HG03097 (cell line): ENCODE results near the gene NPAS3.

Source experiments
- ATAC-seq: cut with Tn5 transposase; IDR thresholded peaks from one replicate; pipeline ENCODE4 v1.9.1; 2021; ENCODE audit not compliant: unreplicated experiment, low FRiP score

The NPAS3 gene

DNA sequence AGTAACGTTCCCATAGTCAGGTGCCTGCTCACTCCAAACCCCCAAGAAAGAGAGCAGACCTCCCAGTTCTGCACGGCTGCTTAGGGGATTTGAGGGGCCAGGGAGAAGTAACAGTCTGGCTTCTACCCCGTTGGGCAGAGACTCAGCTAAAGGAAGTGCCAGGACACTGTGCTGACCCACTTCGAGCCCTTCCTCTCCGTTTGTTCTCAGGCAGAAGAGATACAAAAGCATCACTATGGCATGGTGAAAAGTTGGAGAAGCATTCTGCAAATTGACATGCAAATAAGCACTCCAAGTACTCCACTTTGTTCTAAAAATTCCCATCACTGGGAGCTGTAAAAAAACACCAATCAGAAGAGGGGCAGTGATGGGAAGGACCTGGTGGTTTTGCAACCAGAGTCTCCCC, 773.1 kb downstream of the NPAS3 start:
- no peak for ATAC-seq

DNA sequence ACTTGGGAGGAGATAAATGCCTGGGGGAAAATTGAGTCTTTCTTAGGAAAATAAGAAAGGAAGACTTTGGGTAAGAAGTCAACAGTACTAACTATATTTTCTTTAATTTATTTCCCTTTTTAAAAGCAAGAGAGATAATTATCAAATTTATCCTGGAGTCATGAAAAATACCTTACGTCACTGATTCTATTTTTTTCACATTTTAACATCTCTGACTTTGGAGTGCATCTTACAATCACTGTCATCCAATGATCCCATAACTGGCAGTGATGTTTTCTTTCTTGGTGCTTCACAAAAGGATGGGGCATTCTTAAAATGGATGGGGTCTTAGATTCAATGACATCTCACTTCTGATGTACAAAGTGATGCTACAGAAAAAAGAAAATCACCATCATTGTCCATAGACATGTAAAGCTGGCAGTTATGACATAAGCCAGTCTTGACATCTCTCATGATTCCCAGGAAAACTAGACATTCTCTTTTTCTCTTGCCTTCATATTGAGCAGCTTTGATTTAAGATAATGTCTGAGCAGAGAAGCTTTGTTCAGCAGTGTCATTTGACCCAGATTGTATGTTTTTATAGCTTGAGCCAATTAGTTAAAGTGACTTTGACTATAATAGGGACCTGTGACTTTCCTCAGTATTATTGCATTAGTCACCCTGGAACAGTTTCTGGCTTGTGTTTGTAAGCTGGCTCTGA, 776.0 kb downstream of the NPAS3 start:
- no peak for ATAC-seq

DNA sequence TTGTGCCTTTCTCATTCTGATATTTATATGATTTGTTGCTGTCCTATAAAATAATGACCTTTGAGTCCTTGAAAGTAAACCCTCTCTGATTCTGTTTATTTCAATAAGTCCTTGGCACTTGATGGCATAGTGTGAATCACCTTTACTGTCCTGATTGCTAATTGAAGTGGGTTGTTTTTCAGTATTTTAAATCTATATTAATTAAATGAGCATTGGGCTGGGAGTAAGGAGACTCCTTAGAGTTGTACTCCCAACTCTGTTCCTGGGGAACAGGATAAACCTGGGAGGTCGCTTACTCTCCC, 776.5 kb downstream of the NPAS3 start:
- no peak for ATAC-seq

DNA sequence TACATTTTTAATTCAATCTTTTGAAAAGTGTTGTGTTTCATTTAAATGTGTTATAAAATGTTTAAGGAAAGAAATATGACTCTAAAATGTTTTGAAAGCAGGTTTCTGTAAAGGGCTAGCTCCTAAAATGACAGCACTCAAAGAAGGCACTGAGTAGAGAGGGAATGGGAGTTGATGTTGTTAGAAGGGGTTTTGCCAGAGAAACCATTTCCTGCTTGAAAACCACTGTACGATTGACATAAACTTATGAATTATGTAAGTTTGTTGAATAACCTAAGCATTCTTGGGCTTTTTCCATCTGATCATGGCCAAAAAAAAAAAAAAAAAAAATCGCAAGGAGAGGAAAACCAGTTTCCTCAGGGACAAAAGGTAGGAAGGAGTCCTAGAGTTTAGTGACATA, 778.2 kb downstream of the NPAS3 start:
- no peak for ATAC-seq

DNA sequence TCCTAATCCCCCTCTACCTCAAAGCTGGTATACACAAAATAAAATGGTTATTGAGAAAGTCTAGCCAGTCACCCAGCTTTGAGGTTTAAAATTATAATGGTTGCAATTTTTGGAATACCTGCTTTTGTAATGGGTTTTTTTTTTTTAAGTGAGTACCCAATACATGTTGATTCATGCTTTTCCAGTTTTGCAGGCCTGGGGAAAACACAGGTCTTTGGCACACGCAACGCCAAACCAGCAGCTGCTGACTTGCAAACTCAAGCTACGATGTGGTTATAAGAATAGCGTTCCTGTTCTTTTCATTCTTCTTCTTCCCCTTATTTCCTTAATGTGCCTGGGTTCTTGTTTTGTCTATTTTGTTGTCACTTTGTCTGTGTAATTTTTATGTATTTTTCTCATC, 779.2 kb downstream of the NPAS3 start:
- no peak for ATAC-seq

DNA sequence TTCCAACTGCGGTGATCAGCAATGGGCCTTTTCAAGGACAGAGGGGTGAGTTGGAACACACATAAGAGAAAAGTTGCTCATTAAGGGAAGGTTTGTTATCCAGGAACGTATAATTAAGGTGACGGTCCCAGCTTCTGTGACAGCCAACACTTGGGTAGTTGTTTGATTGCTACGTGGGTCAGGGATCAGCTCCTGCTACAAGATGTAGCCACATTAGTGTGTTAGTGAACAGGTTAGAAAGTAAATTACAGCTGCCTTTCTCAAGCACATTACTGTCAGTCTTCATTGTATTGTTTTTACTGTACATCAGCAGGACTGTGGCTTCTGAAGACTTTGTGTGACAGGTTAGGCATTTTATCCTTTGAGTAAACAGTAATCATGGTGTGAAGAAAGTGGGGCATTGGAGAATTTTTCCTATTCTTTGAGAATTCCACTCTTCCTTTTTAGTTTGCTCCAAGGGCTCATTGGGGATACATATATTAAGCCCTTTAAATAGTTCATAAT, 781.7 kb downstream of the NPAS3 start:
- ATAC-seq, result no peak

DNA sequence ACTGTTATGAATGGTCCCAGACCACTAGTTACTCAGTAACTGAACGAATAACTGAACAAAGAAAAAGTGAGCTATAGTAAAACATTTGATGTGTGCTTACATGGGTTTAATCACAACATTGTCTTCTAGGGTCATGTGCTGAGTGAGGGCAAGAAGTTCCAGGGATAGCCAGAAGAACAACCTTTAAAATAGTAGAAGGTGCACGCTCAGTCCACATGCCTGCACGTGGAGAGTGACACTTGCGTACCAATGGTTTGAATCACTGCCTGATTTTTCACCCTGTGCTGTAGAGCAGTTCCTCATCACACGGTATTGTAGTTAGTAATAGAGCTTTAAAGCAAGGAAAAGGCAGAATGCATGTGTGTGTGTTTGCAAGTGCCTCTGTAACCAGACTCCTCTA, 788.0 kb downstream of the NPAS3 start:
- ATAC-seq, result no peak

DNA sequence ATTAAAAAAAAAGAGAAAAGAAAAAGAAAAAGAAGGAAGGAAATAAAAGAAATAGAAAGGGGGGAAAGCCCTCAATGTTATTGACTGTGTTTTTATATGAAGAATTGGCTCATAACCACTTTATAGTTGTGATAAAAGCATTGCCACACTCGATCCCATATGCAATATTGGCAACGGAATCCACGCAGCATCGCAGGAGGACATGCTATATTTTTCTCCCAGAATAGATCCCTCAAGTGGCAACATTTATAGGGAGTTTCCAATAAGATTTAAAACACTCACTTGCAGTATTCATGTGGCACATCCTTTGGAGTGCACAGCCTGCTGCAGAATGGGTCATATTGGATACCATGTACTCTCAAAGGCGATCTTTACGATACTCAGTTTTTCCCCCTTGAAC, 788.9 kb downstream of the NPAS3 start:
- no peak for ATAC-seq

DNA sequence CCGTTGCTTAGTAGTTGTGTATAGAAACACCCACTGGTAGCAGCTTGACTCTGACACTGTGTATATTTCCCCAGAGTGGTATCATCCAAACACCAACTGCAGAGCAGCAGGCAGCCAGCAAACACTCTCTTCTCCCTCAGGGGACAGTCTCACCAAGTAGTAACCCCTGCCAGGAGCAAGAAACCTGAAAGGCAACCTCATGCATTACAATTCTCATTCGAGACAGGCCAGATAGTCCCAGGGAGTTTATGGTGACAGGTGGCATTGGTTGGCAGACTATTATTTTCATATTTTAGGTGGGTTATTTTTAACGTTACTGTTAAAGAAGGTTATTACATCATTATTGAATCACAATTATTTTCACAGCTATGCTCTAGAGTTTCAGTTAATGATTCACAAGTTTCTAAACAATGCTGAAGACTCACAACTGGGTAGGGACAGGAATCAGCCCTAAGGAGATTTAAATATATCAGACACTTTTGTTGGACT, 789.4 kb downstream of the NPAS3 start:
- no peak for ATAC-seq

DNA sequence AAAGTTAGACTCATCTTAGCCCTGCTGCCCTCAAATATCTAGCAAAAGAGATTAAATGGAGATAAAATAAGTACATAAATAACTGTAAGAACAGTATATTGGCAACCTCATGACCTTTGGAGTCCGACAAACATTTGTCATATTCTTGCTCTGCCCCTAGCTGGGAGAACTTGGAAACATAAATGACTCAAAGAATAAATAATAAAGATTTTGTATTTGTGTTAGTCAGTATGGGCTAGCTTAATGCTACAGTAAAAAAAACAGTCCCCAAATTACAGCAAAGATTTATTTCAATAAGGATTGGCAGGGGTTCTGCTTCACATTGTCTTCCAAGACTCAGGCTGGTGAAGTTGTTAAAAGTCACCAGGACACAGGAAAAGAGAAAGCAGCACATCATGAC, 791.5 kb downstream of the NPAS3 start:
- no peak for ATAC-seq

DNA sequence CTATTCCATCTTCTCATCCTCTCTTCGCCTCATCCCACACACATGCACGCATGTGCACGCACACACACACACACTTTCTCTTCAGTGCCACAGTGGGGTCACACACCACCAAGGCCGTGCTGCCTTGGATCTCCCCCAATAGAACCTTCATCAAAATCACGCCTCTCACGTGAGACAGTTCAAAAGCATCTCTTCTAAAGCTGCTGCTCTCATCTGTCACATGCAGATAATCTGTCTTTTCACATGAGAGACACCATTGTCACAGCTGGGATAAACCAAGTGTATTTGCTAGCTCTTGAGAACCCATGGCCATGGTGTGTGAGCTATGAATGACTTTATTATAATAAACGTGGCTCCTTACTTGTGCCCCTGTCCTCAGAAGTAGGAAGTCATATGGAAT, 793.5 kb downstream of the NPAS3 start:
- ATAC-seq, result no peak

DNA sequence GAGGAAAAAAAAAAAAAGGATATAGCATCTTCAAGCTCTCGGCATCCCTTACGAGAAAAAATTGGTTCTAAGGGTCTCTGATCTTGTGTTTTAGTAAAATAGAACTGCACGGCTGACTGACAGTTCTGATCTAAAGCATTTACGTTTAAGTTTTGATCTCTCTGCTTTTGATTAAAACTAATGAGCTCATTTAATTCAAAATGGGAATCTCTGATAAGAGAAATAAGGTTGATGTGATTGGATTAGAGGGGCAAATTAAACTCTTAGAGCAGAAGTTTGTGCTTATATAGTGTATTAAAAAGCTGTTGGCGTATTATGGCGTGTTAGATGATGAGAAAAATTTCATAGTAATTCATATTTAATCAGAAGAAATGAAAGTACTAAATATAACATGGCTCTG, 794.6 kb downstream of the NPAS3 start:
- no peak for ATAC-seq

DNA sequence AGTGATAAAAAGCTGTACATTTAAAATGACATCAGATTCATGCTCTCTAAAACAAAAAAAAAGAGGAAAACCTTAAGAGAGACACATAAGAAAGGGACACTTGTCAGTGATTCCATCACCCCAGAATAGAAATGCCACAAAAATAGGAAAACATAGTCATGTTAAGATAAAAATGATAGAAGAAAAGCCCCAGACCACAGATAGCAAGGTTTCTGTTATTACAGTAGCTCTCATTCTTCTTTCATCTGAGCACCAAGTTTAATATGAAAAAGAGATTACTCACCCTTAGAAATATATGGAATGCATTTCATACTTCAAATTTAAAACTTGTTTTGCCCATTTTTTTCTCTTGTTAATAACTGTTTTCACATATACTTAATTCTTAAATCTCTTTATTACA, 795.0 kb downstream of the NPAS3 start:
- ATAC-seq, result no peak

DNA sequence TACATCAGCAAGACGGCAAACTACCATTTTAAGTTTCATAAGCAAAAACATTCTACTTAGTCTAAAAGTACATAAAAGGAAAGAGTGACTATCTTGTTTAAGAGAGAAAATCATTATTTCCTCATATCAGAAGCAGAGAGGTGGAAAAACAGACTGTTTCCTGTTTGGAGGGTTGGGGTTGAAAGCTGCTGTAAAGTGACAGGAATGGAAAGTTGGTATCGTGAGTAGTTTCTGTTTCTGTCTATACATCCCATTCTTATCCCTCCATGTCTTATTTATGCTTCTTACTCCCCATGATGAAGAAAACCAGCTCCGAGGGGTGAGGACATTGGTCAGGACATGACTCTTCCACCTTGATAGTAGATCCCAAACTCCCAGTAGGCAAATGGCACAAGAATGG, 795.7 kb downstream of the NPAS3 start:
- no peak for ATAC-seq

DNA sequence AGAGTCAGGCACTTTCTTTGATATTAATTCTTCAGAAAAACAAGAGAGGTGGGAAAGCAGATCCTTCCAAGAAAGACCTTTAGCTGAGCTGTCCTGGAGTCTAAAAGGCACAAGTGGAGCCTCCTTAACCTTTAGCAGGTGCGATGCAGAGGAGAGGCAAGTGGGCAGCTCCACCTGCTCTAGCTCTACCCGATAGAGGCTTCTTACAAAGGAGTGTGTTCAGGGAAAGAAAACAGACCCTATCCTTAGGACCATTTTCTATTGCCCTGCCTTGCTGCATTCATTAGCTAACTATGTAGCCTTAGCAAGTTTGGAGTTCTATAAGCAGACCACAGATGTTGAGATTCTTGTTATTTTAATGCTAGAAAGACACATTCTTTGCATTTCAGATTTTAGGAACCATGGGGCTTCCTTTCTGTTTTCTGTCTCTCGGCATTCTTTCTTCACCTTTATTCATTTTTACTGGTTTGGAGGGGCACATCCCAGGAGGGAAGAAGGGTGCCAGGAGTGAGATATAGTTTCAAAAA, 797.7 kb downstream of the NPAS3 start:
- ATAC-seq, result no peak

DNA sequence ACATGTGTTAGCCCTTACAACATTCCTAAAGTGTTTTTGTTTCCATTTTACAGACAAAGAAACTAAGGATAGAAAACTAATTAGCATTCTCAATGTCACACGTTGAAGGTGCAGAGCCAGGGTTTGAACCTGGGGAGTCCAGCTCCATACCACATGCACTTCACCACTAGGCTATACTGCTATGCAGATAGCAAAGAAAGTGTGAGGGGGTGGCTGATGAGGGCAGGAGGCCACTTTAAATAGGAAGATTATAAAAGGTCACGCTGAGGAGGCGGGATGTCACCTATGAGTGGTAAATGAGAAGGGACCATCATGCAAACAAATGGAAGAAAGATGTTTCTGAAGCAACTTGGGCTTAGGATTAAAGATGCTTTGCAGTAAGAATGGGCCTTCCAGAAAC, 798.3 kb downstream of the NPAS3 start:
- no peak for ATAC-seq

DNA sequence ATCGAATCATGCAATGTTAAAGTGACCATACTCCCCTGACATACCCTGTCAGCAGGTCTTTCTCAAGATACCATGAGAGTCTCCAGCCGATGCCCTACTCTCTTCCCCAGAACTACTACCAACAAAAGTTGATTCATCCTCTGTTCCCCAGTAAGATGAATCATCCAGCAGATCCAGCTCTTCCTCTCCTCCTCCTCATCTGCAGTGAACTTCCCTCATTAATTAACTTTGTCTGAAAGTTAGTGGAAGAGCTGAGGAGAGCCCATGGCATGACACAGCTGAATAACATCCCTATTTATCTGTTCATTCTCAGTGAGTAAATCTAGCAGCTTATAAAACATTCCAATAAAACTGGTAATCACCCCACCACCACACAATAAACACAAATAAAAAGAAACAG, 798.8 kb downstream of the NPAS3 start:
- no peak for ATAC-seq

DNA sequence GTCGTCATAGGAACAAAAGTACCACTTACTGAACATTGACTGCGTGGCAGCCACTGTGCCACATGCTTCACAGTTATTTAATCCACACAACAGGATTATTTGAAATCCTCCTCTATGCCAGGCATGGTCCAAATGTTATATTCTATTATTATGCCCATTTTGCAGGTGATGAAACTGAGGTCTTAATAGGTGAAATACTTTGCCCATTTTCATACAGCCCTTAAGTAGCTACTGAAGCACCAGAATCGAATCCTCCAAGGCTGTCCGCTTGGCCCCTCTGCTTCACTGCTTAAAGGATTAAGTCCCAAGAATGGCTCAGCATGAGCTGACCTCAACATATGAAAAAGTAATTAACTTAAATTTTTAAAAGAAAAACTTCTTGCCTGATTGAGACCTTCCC, 799.4 kb downstream of the NPAS3 start:
- no peak for ATAC-seq

DNA sequence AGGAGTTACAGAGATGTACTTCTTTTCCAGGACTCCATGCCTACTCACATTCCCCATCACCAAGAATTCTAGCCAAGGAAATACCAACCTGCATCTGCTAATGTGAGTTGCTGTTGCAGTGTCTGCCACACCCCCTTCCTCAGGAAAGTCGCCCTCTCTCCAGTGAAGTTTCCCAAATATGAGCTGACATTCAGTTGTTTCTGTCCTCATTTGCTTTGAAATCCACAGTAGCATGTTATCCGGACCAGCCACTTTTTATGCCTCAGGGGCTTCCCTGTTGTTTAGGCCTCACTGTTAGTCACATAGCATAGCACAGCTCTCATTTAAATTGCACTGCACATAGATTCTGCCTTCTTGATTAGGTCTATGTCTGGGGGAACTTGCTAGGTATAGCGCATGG, 799.8 kb downstream of the NPAS3 start:
- ATAC-seq, result no peak

DNA sequence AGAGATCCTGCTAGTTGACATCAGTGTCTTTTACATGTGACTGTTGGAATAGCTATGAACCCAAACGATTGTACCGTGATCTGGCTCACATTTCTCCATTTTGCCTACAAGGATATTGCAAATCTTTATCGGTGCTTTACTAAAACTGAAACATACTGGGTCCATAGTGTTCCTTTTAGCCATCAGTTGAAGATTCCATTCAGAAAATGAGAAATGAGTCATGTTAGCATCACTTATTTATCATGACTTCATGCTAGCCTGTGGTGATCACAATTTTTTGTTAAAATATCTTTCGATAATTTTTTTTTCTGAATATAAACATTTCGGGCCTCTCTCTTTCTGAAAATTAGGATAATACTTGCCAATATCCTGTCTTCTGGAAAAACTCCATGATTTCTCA, 801.9 kb downstream of the NPAS3 start:
- ATAC-seq, result no peak

DNA sequence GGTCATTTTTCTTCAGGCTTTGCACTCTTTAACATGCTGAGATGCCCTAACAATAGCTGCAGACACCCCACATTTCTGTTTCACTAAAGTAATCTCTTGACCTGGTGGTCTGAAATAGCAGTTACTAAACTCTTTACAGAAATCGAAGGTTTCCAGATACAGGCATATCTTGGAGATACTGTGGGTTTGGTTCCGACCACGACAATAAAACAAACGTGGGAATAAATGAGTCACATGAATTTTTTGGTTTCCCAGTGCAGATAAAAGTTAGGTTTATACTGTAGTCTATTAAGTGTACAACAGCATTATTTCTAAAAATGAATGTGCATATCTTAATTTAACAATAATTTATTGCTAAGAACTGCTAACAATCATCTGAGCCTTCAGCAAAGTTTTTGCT, 803.5 kb downstream of the NPAS3 start:
- ATAC-seq, result no peak

DNA sequence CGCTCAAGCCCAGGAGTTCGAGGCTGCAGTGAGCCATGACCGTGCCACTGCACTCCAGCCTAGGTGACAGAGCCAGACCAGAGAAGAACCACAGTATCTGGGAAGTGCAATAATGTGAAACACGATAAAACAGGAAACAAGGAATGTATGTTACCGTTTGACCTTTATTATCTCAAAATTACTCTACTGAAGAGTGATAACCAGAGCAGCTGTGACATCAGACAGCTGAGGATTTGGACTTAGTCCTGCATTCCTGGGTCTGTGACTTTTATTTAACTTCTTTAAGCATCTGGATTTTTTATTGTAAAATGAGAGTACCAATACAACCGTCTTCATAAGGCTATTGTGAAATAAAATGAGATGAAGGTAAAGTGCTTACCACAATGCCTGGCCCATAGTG, 806.5 kb downstream of the NPAS3 start:
- no peak for ATAC-seq

DNA sequence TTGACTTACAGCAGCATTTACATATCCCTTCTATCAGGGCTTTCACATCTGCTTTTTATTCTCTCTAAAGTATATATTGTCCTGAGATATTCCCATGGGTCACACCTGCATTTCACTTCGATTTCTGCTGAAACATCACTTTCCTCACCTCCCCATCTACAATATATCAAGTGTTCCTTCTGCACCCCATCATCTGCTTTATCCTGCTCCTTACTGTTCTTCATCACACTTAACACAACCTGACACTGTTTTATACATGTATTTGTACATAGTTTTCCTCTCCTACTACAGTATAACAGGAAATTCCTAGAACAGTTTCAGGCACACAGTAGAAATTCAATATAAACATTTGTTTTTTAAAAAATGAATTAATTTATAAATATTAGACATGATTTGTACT, 809.1 kb downstream of the NPAS3 start:
- ATAC-seq, result no peak
